K562 (cell line): ENCODE results near the gene PPAT. TPM values are rescaled to one million over a fixed set of nuclear protein-coding genes. Genes with fewer than 3 reads are reported as not detected.

Source experiments
- ATF2 ChIP-seq: sonication (generic); formaldehyde crosslinking; IDR thresholded peaks from 2 replicates; pipeline ENCODE4 v1.8.1; 2022; ENCODE audit warnings: missing genetic modification reagents
- CHCHD3 ChIP-seq: fragments of 250-450 bp; sonication (Bioruptor Pico); IDR thresholded peaks from 2 replicates; pipeline ENCODE4 v2.1.2; 2022; ENCODE audit warnings: mild to moderate bottlenecking
- E2F4 ChIP-seq: sonication (generic); formaldehyde crosslinking; IDR thresholded peaks from 2 replicates; pipeline ENCODE4 v1.8.0; 2022; ENCODE audit warnings: mild to moderate bottlenecking, low read depth, missing genetic modification reagents
- E2F5 ChIP-seq: sonication (generic); formaldehyde crosslinking; IDR thresholded peaks from 2 replicates; pipeline ENCODE4 v1.8.0; 2022; ENCODE audit warnings: mild to moderate bottlenecking, missing genetic modification reagents
- GABPB1 ChIP-seq: sonication (generic); formaldehyde crosslinking; IDR thresholded peaks from 2 replicates; pipeline ENCODE4 v1.8.0; 2022; ENCODE audit warnings: mild to moderate bottlenecking, missing genetic modification reagents
- GABPB2 ChIP-seq: fragments of 250-450 bp; sonication (Bioruptor Pico); conservative IDR thresholded peaks from 2 replicates; pipeline ENCODE4 v1.5.1; 2021; ENCODE audit warnings: mild to moderate bottlenecking
- KAT7 ChIP-seq: sonication (generic); formaldehyde crosslinking; IDR thresholded peaks from 2 replicates; pipeline ENCODE4 v1.8.0; 2022; ENCODE audit warnings: missing genetic modification reagents, mild to moderate bottlenecking, borderline replicate concordance
- KDM2B ChIP-seq: fragments of 250-450 bp; sonication (Bioruptor Pico); IDR thresholded peaks from 2 replicates; pipeline ENCODE4 v1.8.0; 2021; ENCODE audit warnings: mild to moderate bottlenecking, moderate library complexity
- KLF1 ChIP-seq: fragments of 450-650 bp; IDR thresholded peaks from 2 replicates; pipeline ENCODE4 v1.6.1; 2016; ENCODE audit warnings: missing genetic modification characterization, missing compliant biosample characterization
- MCM5 ChIP-seq: fragments of 450-650 bp; IDR thresholded peaks from 2 replicates; pipeline ENCODE4 v1.6.1; 2016; ENCODE audit warnings: low read depth
- RBM15 ChIP-seq: fragments of 200-400 bp; formaldehyde crosslinking; IDR thresholded peaks from 2 replicates; pipeline ENCODE4 v1.6.1; 2018; ENCODE audit warnings: mild to moderate bottlenecking, low read length, moderate library complexity; ENCODE audit not compliant: insufficient read depth
- SIRT6 ChIP-seq: IDR thresholded peaks from one replicate; pipeline ENCODE4 v1.6.1; 2012; ENCODE audit warnings: low read depth, mild to moderate bottlenecking, control low read depth, inconsistent platforms, low read length, moderate library complexity
- SRSF9 ChIP-seq: fragments of 200-400 bp; formaldehyde crosslinking; IDR thresholded peaks from 2 replicates; pipeline ENCODE4 v1.6.1; 2017; ENCODE audit warnings: low read depth, low read length, borderline replicate concordance
- STAG1 ChIP-seq: sonication (generic); formaldehyde crosslinking; IDR thresholded peaks from 2 replicates; pipeline ENCODE4 v1.5.0; 2020; ENCODE audit warnings: missing genetic modification reagents, borderline replicate concordance
- ZBTB17 ChIP-seq: fragments of 450-650 bp; formaldehyde crosslinking; IDR thresholded peaks from 2 replicates; pipeline ENCODE4 v1.4.0; 2020; ENCODE audit warnings: mild to moderate bottlenecking
- ZKSCAN8 ChIP-seq: fragments of 200-800 bp; sonication (Bioruptor generic); IDR thresholded peaks from 2 replicates; pipeline ENCODE4 v1.6.1; 2016; ENCODE audit warnings: missing genetic modification characterization, missing compliant biosample characterization
- ZNF174 ChIP-seq: fragments of 250-450 bp; sonication (Bioruptor Pico); IDR thresholded peaks from 2 replicates; pipeline ENCODE4 v1.4.0; 2020; ENCODE audit warnings: mild to moderate bottlenecking
- ZNF347 ChIP-seq: fragments of 450-650 bp; formaldehyde crosslinking; IDR thresholded peaks from 2 replicates; pipeline ENCODE4 v1.4.0; 2020; ENCODE audit warnings: low read depth, mild to moderate bottlenecking, moderate library complexity
- ZNF592 ChIP-seq: fragments of 450-650 bp; IDR thresholded peaks from 2 replicates; pipeline ENCODE4 v1.6.1; 2017; ENCODE audit warnings: antibody characterized with exemption, mild to moderate bottlenecking
- ZNF699 ChIP-seq: fragments of 250-450 bp; sonication (Bioruptor Pico); IDR thresholded peaks from 2 replicates; pipeline ENCODE4 v1.8.0; 2021; ENCODE audit warnings: mild to moderate bottlenecking, moderate library complexity; ENCODE audit not compliant: insufficient replicate concordance
- polyA plus RNA-seq, 8 experiments: library from polyadenylated mRNA; depleted of rRNA in 4 of 8; stranded (reverse) in 5 of 8; unstranded in 3 of 8; fragments of >200 nt; fragmentation: Nextera tagmentation in 2 of 8; fragmentation: Illumina TruSeq in 1 of 8; extraction: Ambion mirVana in 2 of 8; extraction: Trizol in 1 of 8; gene quantifications; 2 replicates each; pipeline versions ENCODE4 v1.2.1 to v1.2.3, GENCODE V29; 2011 to 2014; ENCODE audit warnings: inconsistent platforms in 1 of 8, missing spikeins in 1 of 8
- total RNA-seq, 7 experiments: library from RNA; depleted of rRNA in 6 of 7; stranded (reverse); fragments of >200 nt in 6 of 7; fragmentation: Illumina TruSeq in 2 of 7; extraction: Trizol in 2 of 7; gene quantifications; 2 replicates each; pipeline versions ENCODE4 v1.2.1 to v1.2.3, GENCODE V29; 2011 to 2021; ENCODE audit warnings: low replicate concordance in 1 of 7

The PPAT gene
- total and polyA plus RNA-seq, 9 of the 15 experiments (the other 6 are each of a cell fraction or from before 2014, with no cell fraction given), result 36.2 to 75.8 (median 55.5) TPM

- TF ChIP-seq ZNF592 (no peak), KDM2B (CRISPR knock-in tag) (no peak), KLF1 (tag) (no peak), STAG1 (CRISPR knock-in tag) (no peak), E2F5 (CRISPR knock-in tag) (peak; percentile 46; the same call in 1 of the 2 replicates), CHCHD3 (CRISPR knock-in tag) (peak; percentile 69; the same call in 1 of the 2 replicates), GABPB1 (CRISPR knock-in tag) (peak; percentile 72), SRSF9 (no peak), MCM5 (no peak), ZNF347 (CRISPR knock-in tag) (no peak), ZKSCAN8 (CRISPR knock-in tag) (no peak), ATF2 (CRISPR knock-in tag) (no peak), ZBTB17 (CRISPR knock-in tag) (peak; percentile 52; the same call in 1 of the 2 replicates), SIRT6 (no peak), KAT7 (peak; percentile 81; the same call in 1 of the 2 replicates), E2F4 (CRISPR knock-in tag) (peak; percentile 10; the same call in 1 of the 2 replicates), ZNF174 (CRISPR knock-in tag) (no peak; the same call in 1 of the 2 replicates), GABPB2 (CRISPR knock-in tag) (no peak), ZNF699 (CRISPR knock-in tag) (no peak), RBM15 (no peak)
Measured at GRCh38 chr4:56387023-56388001, 48.1 kb downstream of the PPAT start, which contains the start of gene AASDH (continued).
